HG02623 (cell line): ENCODE measurements around the gene OTUB1.

Experiments
- ATAC-seq: cut with Tn5 transposase; IDR thresholded peaks from one replicate; pipeline ENCODE4 v1.9.1; 2021; ENCODE audit warnings: moderate library complexity; ENCODE audit not compliant: unreplicated experiment

OTUB1 gene

DNA sequence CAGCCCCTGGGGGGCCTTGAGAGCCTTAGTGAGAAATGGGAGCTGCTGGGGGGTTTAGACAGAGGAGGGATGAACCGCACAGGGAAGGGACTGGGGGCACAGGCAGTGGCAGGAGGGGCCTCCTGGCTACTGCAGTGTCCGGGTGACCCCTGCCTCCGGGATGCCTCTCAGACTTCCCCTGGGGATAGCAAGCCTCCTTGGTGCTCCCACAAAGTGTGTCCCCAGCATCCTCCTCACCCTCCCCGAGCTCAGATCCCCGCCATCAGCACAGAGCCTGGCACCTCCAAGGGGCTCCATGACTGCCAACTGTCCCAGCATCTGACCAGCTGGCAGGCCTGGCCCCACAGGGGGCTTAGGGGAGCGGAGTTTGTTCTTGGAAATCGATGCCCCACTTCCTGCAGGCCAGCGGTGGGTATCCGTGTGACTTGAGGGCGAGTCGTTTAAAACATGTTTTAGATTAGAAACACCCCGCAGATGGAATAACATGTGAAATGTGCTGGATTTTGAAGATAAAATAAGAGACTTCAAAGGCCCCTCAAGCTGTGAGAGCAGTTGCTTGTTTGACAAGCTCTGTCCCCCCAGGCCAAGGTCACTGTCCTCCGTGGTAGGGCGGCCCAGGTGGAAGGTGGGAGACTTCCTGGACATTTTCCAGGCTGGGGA lies 36.0 kb downstream of the OTUB1 start:
- ATAC-seq = no peak

DNA sequence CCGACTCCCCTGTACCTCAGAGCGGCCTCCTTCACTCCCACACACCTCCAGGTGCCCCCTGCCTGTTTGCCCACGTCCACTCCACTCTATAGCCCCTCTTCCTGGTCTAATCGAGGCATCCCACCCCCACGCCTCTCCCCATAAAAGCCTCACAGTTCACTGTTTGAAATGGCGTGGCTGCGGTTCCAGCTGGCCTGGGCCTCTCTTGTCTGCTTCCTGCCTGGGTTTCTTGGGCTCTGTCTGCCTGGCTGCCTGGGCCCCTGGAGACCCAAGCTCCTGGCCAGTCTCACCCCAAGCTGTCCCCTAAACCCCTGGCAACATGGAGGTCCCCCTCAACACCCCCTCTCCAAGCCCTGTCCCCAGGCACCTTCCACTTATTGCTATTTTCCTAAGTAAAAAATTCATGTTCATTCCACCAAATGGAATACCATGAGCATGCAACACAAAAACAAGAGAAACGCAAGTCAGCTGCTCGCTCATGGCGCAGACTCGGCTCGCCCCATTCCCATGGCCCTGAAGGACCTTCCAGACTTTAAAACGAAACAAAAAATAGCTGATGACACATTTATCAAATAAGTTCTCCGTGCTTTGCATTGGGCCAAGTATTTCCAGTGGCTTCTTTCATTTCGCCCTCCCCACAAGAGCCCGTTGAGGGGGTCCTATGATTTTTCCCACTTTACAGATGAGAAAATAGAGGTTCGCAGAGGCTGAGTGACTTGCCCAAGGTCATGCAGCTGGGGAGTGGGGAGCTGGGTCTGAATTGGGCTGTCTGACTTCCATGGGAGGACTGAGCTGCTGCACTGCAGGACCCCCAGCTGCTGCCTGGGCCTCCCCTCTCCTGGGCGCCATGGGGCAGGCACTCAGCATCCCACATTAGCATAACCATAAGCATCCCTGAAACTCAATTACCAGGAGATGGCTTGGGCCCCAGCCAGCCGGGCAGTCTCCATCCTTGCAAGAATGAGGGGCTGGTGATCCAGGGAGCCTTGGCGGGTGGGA lies 37.8 kb downstream of the OTUB1 start:
- no peak for ATAC-seq

DNA sequence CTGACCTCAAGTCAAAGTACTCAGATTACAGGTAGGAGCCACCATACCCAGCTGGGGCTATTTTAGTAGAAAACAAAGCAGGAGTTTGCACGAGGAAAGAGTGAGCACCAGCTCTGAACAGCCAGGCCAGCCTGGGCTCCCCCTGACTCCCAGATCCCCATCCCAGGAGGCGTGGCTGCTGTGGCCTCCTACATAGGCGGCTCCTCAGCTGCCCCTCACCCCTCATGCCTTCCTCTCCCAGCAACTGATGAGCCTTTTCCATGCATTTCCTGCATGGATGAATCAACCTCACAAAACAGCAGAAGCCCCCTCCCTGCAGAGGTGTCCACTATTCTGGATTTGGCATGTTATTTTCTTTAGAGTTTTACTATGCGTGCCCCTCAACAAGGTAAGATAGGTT lies 39.0 kb downstream of the OTUB1 start:
- ATAC-seq = no peak

DNA sequence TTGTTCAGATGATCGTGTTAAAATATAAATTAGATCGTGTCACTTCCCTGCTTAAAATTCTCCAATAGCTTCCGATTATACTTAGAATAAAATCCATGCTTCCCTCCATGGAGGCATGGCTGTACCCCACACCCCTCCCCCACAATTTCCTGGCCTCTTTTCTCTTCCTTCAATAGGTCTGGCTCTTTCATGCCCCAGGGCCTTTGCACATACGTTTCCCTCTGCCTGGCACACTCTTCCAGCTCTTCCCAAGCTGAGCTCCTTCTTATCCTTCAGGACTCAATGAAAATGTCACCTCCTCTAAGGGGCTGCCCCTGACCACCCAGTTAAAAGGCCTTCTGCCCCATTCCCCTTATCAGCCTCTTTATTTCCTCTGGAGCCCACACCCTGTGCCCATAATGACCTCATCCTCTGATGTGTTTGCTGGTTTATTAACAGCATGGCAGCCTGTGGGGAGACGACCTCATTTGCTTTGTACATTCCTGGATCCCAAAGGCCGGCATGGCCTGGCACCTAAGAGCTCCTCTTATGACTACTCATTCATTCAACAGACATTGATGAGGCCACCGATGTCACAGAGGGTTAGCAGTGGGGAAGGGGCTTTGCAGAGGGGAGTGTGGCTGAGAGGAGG lies 40.5 kb downstream of the OTUB1 start:
- no peak for ATAC-seq

DNA sequence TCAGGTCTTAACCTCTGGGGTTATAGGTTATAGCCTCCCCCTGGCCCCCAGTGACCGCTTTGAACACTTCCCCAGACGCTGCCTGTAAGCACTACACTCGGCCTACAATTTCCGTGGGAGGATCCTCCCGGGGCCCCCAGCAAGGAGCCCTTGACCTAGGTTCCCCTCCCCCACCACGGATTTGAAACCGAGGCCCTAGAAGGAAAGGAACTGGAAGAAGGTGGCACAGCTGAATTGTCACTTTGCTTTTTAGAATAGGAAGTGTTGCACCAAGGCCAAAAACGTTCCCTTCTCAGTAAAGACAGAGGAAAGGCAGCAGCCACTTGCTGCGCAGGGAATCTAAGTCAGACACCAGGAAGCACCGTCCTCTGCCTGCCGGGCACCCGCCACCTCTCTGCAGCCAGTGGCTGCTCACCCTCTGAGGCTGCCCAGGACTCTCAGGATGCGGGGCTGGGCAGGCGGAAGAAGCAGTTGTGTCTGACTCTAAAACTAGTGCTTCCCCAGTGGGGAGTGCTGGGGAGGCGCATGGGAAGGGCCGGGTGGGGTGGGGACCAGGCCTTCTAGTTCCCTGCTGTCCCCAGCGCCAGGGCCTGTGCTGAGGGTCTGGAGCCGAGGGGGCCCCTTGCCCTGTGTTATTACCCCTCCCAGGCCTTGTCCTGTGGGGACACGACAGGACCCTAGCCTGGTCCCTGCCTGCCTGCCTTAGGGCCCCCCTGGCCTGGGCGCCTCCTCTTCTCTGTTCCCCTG lies 41.6 kb downstream of the OTUB1 start:
- no peak for ATAC-seq

DNA sequence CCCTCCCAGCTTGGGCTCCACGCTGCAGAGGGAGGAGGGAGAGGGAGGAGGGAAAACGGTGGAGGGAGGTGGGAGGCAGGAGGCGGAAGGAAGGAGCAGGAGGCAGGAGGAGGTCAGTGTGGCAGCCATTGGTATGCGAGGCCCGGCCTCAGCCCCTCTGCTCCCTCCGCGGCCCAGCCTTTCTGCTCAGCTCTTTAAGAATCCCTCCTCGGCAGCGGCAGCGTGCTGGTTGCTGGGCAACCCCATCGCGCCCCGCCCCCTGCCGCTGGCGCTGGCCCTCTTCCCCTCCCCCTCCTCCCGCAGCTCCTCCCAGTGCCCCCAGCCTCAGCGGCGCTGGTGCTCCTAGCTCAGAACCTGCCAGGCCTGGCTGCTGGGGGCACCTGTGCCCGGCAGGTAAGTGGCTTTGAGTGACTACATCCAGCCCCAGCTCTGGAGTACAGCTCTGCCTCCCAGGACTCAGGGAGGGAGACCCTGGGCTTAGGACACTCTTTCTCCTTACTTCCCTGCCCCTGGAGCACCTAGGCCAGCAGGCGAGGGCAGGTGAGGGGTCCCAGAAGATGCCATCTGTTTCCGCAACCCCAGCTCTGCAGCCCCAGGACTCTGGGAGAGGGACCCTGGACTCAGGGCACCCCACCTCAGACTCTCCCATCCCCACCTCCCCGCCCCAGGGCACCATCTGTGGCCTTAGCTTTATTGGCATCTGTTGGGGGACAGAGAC lies 42.3 kb downstream of the OTUB1 start:
- no peak for ATAC-seq

DNA sequence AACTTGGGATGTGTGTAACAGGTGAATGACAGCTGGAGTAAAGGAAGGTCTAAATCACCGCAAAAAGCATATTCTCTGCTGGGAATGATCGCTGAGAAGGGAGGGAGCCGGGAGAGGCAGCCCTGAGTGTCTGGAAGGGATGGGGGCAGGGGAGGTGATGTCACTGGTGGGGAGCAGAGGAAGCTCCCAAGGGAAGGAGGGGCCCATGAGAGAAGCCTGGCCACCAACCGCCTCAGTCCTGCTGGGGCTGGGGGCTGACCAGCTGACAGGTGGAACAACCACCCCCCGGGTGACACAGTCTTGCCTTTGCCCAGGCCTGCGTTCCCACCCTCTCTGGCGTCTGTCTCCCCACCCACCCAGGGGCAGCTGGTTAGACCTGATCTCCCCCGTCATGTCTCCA lies 43.5 kb downstream of the OTUB1 start:
- no peak for ATAC-seq

DNA sequence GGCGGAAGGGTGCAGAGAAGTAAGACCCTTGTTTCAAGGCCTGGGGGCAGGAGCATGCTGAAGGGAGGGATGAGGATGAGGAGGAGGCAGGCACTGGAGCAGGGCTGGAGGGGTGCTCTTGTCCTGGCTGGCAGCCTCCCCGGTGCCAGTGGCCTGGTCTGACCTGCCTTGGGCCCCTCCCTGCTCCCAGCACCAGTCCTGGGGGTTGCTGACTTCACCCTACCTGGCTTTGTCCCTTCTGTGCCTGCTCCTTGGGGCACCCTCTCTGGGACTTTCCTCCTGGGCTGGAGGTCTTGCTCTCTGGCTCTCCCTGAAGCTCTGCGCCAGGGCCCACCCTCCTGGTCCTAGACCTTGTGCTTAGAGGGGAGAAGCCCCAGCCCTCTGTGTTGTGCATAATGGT lies 44.8 kb downstream of the OTUB1 start:
- ATAC-seq = no peak

DNA sequence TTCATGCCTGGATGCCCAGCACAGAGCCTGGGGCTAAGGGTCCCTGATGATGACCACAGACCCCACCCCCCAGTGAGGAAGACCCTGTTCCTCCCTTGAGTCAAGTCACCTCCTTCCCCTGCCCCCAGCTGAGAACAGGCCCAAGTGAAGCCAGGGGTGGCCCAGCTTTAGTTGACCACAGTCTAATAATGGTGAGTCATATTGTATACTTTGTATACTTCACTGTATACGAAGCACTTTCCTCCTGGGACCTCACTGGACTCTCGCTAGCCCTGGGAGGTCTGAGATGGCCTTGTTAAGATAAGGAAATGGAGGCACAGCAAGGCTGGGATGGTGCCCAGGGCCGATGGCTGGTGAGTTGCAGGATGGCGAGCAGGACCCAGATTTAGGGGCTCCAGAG lies 45.8 kb downstream of the OTUB1 start:
- ATAC-seq = no peak

DNA sequence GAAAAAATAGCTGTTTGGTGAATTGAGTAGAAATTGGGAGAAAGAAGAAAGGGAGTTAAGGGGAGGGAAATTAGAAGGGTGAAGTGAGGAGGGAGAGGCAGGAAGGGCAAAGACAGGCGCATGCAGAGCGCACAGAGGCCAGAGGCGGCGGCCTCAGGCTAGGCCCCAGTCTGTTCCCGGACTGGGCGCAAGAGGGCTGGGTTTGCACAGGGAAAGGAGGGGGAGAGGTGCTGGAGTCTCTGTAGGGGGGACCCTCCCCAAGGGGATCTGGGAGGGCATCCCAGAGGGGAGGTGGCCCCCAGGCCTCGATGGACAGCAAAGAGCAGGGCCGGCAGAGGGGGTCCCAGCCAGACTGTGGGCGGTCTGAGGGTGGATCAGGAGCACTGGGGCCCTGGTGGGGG lies 48.2 kb downstream of the OTUB1 start:
- ATAC-seq = no peak

DNA sequence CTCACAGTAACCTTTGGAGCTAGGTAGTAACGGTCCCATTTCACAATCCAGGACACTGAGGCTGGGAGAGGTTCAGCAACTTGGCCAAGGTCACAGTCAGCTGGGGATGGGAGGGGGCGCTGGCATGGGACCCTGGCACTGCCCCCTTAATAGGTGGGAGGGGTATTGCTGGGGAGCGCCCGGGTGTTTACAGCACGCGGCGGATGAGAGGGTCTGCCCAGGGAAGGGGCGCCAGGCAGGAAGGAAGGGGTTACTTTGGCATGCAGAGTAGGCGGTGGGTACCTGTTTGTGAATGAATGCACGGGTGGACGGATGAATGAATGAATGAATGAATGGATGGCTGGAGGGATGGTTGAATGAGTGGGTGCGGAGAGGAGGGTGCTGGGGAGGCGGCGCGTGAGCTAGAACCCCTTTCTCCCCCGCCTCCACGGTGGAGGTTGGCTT lies 48.9 kb downstream of the OTUB1 start:
- ATAC-seq = no peak

DNA sequence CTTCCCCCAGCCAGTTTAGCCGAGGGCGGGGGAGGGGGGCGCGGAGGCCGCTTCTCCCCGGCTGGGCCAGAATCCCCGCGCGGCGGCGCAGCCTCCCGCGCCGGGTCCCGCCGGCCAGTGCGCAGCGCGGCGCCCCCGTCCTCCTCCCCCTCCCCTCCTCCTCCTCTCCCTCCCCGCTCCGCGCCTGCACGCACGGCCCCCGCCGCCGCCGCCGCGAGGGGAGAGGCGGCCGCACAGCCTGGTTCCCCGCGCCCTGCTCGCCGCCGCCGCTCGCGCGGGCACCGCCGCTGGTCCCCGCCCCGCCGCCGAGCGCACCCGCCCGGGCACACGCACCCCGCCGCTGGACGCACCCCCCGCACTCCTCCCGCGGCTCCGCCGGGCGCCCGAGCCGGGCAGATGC lies 49.3 kb downstream of the OTUB1 start, which contains the start of gene FLRT1:
TSS of gene FLRT1 (plus strand) at position 356 of the 400 bp plus-strand sequence. CDS start 80,337 bp downstream, outside the sequence.
- no peak for ATAC-seq

DNA sequence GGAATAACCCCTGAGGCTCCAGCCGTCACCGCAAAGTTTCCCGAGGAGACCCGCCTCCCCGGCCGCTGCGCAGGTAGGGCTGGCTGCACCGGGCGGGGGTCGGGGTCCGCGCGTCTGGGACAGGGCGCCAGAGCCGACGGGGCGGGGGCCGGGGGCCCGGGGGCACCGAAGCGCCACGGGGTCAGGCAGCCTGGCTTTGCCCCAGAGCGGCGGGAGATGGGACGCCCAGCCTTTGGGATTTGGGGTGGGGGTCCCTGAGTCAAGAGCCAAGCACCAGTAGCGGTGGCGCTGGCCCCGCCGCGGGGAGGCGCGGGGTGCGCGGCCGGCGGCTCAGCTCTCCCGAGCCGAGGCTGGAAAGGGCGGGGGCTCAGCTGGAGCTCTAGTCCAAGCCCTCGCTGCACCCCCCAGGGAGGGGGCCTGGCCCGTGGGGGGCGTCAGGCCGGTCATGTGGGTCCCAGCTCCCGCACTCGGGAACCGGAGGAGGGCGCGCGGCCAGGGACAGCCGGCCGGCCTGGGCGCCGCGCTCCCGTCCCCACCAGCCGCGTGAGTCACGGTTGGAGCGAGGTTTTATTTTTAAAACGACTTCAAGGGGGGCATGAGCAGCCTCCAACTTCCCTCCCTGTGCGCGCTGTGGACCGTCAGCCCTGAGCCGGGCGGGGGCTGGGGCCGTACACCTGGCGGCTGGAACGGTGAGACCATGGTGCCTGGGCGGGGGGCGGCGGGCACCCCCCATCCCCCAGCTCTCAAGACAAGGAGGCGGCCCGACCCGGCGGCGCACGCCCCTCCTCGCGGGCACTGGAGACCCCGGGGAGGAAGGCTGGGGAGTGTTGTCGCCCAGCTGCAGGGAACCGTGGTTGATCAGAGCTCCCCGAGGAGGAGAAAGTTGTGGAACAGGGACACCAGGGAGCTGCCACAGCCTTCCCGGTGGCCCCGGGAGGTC lies 50.1 kb downstream of the OTUB1 start:
- ATAC-seq = no peak

DNA sequence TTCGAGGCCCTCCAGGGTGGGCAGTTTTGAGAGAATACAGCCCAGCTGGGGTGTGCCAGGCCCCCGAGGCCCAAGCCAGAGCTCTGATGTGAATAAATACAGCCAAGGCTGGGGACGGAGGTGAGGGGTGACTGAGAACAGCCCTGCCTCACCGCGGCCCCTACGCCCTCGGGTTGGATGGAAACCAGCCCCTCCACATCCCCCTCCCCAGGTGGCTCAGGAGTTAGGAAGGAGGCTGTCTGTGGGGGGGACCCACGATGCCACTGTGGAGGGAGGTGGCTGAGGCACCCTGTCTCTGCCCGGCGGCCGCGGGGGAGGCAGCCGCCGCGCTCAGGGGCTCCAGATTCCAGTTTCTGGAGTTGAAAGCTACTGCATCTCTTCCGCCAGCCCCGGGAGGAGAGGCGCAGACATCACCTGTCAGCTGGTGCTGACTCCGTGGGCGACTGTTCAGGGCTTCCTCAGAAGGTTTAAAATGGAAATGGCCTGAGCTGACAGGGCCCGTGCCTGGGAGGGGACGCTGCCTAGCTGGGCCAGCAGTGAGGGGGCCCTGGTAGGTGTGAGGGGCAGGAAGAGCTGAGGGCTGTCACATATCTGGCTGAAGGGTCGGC lies 50.9 kb downstream of the OTUB1 start:
- ATAC-seq = no peak

DNA sequence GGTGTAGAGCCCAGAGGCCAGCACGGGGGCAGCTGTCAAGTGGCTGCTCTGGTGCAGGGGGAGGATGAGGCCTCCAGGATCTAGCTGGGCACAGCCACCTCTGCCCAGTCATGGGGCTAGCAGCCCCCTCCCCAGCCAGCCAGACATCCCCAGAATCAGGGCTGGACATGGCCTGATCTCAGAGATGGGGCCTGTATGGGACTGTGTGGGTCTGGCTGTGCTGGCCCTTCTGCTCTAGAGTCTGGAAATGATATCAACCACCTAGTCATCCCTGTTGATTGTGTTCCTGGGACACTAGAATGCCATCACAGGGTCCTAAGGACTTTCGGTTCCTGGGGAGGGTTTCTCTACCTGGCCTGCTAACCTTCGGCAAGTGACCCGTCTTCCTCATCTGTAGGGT lies 52.3 kb downstream of the OTUB1 start:
- ATAC-seq = no peak

DNA sequence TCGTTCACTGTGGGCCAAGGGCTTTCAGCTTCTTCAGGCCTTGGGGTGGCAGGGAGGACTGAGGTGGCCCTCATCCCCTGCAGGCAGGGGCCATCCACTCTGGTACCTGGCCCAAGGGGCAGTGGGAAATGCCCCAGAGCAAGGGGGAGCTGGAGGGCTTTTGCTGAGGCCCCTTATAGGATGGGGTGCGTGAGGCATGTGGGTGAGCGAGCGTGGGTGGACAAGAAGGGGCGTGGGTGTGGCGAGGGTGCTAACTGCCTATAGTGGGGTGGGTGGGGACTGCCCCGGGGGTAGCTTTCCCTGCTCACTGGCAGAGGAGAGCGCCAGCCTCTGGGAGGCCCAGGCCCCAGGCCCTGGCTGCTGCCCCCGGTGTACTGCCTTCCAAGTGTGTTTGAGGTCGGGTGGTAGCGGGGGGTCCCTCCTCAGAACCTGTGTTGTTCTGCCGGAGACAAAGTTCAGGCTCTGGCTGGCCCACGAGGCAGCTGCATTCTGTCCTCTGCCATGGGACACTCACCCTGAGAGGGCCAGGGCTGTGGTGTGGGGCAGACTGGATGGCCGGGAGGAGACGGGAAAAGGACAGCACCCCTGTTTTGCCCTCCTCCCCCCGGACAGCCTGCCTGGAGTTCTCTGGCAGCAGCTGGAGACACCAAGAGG lies 52.9 kb downstream of the OTUB1 start:
- ATAC-seq = no peak

DNA sequence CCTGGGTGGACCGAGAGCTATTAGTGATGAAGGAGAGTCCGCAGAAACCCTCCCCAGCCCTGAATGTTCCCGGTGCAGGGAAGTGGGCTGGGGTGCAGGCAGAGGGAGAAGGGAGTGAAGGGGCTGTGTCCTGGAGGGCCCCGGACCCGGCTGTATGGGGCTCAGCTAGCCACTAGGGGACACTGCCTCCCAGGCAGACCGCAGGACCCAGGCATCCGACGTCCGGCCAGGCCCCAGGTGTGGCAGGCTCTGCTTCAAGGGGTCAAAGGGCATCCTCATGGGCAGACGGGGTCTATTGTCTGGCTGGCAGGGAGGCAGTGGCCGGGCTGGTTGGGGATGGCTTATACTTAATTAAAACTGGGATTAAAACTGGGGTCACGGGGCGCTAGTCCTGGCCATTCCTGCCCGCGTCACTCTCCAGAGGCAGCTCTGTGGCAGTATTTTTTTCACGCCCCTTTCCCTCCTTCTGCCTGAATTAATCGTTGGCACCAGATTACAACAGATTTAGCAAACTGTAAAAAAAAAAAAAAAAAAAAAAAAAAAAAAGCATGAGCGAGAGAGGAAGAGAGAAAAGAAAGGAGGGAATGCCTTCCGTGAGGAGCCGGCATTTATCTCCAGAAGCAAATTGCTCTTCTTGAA lies 54.6 kb downstream of the OTUB1 start:
- no peak for ATAC-seq

DNA sequence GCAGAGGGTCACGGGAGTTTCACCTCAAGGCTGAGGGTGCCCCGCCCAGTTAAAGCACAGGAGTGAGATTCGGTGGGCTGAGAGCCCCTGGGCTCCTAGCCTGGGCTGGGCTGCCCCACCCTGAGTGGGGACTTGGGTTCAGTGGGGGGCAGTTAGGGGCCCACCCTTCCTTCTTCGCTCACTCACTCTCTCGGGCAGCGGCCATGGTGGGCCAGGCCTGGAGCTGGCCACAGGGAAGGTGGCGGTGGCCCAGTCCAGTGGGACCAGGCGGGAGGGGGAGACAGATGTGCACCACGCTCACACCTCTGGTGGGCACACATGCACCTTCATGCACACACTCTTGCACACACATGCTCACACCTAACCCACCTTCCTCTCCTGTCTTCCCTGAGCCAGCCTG lies 55.6 kb downstream of the OTUB1 start:
- ATAC-seq = no peak
